Activated T-cell treated with anti-CD3 and anti-CD28 coated beads for 1 hour (primary cell): ENCODE data around the gene EFHD2.
A peak's percentile ranks its signal among the peaks of the same experiment; 100 is the strongest.
"Not testable (repeated sequence)": the region's sequence is repeated elsewhere in the genome, so short reads cannot be mapped to it uniquely, and the experiment has no call there.

ENCODE experiments used
- DNase-seq: peaks from one replicate; pipeline ENCODE4 v3.0.0-alpha.2; 2020; ENCODE audit warnings: low read depth

Gene EFHD2

DNA sequence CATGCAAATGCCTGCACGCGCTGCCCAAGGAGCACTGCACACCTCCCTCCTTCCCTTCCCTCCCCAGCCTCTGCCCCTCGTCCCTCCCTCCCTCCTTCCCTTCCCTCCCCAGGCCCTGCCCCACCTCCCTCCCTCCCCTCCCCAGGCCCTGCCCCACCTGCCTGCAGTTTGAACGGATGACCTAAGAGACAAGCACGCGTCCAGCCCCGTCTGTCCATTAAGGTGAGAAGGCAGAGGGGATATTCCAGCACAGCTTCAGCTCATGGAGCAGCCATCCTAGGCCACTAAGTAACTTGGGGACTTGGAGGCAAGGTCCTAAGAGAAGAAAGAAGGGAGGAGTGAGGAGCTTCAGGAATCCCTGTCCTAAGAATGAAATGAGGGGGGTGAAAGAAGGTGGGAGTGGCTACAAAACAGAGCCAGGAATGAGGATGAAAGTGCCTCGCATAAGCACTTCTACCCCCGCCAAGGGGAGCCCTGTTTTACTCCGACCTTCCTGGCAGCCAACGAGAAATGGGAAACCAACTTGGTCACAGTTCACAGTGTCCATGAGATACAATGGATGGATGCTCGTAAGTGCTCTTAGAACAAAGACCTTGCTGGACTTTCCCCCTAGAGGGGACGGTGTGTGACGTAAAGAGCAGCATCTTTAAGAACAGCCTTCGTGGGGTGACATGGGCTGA is 21.3 kb upstream of the EFHD2 start:
- no peak for DNase-seq

DNA sequence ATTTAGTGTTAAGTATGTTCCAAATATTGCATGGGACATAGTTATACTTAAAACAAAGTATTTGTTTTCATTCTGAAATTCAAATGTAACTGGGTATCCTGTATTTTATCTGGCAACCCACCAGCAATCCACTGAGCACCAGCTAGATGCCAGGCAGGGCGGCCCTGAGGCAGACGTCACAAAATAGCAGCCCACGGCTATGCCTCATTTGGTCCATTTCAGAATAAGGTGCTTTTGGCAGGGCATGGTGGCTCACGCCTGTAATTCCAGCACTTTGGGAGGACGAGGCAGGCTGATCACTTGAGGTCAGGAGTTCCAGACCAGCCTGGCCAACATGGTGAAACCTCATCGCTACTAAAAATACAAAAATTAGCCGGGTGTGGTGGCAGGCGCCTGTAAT is 19.9 kb upstream of the EFHD2 start:
- not testable (repeated sequence) for DNase-seq

DNA sequence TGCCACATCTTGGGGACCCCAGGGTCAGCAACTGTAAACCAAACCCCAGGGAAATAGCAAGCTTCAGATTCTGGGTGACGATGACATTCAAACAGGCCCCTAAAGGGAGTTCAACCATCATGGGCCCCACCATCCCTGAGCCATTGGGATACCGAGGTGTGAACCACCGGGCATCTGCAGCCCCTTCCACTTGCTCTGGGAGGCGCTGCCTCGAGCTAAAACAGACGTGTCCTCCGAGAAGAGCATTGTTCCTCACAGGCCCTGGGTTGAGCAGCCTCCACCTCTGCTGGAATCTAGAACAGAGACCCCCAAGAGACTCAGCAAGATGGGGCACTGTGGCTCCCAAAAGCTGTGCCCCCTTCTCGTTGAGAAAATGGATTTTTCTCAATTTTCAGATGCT is 19.0 kb upstream of the EFHD2 start:
- no peak for DNase-seq

DNA sequence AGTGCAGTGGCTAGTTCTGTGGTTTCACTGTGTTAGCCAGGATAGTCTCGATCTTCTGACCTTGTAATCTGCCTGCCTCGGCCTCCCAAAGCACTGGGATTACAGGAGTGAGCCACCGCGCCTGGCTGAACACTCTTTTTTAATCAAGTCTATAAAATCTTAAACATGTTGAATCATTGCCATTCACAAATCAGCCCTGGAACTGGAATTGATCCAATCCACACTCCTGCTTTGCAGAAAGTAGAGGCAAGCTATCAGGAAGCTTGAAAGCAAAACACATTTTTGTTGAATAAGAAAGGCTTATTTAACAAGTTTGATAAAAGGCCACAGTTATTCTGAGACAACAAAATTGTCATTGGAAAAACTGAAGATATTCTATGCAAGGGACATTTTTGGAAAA is 18.3 kb upstream of the EFHD2 start:
- no peak for DNase-seq

DNA sequence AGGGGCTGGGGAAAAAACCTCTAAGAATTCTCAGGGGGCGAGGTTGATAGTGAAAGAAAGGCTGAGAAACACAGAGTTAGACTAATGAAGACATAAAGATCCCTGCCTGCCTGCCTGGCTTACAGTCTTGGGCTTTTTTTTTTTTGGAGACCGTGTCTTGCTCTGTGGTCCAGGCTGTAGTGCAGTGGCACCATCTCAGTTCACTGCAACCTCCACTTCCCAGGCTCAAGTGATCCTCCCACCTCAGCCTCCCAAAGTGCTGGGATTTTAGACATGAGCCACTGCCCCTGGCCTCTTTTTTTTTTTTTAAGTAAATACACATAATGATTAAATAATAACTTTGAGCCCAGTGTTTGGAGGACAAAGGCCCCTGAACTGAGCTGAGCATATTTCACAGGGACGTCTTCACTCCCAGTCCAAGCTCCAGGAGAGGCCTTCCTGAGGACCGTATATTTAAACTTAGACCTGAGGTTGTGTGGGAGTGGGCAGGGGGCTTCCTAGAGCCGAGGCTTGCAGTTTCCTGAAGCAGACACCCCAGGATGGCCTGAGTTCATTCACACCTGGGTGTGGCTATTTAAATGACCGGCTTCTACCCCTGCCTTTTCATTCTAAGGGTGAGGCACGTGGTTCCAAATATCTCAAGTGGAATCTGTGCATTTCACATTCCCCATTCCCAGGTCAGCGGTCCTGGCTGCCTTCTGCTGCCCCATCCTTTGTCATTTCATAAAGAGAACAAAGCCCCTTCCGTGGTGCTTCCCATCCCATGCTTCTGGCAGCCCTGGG is 16.0 kb upstream of the EFHD2 start:
- DNase-seq, result no peak

DNA sequence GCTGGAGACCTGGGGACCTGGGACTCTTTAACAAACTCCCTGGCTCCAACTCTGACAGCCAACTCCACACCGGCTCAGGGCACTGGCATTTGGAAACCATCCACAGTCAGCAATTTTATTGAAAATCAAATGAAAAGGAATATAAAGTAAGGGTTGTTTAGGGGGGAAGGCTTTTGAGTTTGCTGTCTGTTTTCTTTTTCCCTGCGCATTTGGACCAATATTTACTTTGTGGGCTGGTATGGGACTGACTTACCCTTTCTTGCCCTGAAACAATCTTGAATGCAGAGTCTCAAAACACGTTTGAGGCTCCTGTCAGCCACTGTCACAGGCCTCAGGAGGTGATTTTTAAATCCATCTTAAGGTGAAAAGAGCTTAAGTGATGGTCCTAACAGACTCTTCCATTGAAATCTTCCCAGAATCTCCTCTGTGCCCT is 15.4 kb upstream of the EFHD2 start:
- no peak for DNase-seq

DNA sequence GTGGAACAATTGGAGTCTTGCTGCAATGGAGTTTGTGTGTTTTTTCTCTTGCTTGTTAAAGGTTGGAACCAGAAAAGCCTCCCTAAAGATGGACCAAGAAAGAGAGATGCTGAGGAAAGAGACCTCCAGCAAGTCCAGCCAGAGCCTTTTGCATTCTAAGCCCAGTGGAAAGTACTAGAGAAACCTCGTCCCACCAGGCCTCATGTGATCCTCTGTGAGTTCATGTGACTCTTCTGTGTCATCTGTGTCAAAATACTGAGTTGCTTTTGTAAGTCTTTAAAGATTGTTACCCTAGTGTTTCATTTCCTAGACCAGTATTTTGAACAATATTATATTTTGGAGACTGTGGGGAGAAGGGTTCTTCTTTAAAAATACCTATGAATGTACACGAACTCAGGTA is 12.5 kb upstream of the EFHD2 start:
- DNase-seq, result no peak

DNA sequence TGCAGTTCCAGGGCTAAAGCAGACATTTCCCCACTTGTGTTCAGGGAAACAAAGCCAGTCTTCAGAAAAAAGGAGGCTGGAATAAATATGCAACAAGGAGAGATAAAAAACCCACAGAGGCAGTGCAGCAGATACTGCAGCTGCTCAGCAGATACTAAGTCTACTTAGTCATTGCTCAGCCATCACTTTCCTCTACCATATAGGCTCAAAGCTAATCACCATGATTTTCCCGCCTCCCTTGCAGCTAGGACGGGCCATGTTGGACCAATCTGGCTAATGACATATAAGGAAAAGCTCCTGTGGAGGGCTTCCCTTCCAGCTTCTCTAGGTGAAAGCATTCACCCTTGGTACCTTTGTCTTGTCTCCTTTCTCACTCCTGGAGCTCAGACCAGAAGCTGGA is 10.0 kb upstream of the EFHD2 start:
- no peak for DNase-seq

DNA sequence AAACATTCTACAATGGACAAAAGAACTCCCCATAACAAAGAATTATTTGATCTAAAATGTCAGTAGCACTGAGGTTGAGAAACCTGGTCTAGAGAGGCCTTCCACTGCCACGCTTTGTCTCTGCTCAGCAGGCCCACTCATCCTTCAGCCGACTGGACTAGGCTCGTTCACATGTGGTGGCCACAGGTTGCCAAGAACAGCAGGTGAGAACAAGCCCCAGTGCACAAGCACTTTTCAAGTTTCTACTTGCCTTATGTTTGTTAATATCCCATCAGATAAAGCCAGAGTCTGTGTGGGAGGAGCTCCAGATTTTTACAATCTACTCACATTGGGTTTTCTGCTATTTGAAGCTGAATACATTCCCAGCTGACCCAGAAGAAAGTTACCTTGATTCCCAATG is 9.1 kb upstream of the EFHD2 start:
- no peak for DNase-seq

DNA sequence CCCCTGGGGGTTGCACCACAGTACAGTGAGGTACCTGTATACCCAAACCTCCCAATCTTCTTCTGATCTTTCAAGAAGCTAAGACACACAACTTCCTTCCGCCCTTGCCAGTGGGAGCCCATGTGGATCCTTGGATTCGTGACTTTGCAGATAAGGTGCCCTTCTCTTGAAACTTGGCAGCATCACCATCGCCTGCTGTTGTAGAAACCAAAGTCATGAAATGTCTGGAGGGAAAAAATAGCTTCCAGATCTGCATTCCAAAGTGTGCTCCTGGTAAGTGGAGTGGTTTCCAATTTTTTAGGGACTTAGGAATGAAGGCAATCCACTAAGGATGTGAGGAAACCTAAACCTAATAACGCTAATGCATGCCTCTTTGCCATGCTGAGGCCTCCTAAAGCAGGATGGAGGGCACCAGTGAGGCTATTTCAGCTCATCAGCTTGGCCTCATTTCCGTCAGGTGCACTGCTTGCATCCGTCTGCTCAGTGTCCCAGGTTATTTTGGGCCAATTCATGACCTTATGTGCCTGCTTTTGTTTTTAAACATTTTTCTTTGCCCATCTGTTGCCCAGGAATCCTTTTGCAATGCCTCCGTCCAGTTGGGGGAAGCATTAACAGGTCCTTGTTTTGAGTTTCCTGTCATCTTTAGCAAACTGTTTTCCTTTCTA is 8.2 kb upstream of the EFHD2 start:
- DNase-seq, result no peak

DNA sequence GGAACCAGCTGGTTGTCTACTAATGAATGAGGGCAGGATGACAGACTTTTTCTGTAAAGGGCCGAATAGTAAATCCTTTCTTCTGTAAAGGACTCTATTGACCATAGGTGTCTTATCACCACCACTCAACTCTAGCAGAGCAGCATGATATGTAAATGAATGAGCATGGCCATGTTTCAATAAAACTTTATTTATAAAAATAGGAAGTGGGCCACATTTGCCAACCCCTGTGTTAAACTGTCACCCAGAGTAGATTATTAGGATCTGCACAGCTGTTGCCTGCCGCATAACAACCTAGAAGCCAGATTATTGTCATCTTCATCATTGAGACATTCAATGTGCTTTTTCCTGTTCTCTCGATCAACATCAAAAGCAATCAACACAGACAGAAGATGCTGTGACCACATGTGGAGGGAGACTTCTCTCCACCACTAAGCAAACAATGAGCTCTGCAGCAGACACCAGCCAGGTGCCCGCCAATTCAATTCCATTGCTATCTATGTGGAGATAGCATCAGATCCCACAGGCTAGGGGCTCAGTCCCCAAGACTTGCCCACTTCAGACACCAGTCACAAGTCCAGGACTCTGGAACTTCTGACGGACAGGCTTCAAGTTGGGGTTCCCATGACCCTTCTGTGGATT is 6.8 kb upstream of the EFHD2 start:
- no peak for DNase-seq

DNA sequence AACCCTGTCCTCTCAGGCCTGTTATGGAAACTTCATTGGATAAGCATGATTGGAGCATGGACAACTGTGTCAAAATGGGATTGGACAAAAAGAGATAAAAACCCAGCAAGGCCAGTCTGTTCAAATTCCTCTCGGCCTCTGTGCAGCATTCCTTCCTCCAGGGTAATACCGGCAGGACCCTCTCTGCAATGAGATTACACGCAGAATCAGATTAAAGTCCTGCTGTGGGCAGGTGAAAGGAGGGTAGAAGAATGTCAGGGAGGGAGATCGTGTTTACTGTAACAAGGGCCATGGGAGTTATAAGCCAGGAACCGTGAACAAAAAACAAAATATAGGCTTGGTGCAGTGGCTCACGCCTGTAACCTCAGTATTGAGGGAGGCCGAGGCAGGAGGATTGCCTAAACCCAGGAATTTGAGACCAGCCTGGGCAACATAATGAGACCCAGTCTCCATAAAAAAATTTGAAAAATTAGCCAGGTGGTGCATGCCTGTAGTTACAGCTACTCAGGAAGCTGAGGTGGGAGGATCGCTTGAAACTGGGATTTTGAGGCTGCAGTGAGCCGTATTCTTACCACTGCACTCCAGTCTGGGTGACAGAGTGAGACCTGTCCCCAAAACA is 5.6 kb upstream of the EFHD2 start:
- DNase-seq, result no peak

DNA sequence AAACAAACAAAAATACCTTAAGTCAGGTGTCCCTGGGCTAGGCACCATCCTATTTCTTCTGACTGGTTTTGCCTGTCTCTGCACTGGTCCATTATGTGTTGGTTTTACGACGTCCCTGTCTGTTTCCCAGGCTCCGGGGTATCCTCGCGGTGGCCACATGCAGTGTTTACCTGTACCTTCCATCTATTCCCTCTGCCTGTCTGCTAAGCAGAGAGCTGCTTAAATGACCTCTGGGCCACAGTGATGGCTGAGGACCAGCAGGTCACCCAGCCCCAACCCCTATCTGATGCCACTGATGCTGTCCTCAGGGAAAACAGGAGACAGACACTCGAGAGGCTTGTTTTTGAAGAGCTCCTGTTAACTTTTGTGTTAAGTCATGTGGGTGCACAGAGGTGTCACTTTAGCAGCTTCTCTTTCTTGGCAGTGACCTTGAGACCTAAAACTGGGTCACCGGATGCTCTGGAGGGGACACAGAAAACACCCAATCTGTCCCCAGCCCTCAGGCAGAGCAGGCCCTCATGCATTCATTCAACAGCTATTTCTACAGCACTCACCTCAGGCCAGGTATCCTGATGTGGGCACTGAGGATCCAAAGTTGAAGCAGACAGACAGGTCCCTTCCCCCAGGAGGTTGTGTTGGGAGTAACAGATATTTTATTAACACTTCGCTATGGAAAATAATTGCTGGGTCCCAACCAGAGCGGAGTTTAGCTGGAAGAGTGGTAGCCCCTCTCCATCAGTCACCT is 4.4 kb upstream of the EFHD2 start:
- DNase-seq, result no peak

DNA sequence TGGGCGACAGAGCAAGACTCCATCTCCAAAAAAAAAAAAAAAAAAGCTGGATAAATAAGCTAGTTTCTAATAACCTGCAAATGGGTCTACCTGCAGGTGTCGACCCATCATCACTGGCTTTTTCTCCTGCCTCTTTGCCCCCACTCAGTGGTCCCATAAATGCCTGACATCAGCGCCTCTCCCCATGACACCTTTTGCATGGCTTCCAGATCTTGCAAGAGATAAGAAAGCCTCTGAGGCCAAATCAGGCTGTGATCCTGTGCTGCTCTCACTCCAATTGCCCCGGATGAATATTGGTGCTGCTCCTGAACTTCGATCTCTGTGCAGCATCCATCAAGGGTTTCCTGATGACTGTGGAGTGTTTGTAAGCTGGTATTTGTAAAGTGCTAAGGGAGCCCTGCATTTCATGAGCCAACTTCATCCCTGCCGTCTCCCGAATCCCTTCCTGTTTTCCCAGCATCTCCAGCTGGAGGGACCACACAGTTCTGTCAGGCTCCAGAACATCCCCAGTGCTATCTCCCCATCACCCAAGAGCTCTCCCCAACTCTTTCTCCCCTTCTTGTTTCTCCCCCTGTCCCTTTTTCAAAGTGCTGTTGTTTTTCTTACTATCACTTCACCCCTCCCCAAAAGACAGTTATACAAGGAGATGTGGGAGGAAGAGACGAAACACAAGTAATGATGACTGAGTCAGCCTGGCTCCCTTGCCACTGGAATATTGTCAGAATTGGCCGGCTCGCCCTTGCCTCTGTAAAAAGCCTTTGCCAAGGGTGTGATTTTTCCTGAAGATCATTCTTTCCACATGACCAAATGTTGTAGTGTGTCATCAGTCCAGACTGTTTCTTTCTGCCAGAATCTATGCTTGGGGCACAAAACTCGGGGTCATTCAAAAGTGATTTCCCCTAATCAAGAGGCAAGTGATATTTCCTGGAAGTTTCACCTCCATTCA is 2.8 kb upstream of the EFHD2 start:
- DNase-seq, result no peak

DNA sequence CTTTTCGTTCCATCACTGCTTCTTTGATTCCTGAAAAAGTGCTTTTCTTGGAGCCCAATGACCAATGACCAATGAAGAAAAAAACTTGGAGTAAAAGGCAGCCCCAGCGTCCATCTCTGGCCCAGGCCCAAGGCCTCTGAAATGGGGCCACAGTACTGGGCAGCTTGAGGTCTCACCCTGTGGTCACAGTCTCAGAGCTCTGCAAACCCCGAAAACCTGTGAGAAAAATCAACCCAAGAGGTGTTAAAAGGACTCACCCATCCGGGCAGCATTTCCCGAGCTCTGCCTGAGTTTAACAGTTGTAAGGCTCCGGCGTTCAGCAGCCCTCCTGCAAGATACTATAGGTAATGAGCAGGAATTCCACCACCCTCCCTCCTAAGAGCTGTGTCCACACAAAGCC is 2.1 kb upstream of the EFHD2 start:
- no peak for DNase-seq

DNA sequence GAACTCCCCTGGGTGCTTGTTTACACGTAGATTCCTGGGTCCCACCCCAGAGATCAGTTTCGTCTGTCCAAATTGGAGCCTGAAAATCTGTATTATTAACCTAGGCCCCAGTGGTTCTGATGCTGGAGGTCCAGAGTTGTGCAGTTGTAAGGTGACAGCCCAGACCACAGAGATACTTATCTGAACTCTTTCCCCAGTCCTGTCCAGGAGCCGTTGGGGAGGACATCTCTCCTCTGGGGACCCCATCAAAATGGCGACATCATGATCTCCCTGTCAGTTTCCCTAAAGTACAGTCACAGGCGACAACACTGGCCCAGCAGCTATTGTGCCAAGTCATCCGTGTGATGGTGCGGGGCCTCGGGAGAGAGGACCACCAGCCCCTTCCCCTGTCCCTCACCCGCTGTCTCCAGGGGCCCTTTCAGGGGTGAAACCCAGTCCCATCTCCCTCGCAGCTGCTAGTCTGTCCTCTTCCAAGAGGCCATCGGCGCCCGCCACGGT is 749 bp upstream of the EFHD2 start:
- no peak for DNase-seq

DNA sequence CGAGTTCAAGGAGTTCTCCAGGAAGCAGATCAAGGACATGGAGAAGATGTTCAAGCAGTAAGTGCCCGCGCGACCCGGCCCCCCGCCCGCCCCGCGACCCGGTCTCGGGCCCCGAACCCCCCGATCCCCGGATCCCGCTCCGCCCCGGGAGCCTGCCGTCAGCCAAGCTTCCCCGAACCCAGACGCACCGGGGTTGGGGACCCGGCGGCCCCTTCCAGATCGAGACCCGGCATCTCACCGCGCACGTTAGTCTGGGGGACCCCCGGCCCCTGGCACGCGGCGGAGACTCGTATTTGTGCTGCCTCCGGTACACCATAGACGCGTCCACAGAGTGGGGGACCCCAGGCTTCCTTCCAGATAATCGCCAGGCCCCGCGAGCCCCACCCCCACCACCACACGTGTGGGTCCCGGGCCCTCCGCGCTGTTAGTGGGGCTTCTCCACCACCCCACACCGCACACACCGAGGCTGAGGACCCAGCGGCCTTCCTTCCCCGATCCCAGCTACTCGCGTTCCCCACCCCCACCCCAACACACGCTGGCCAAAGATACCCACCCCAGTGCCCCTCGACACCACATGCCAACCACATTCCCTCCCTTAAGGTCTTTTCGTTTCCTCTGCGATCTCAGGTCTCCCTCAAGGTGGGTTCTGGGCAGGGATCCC is 665 bp downstream of the EFHD2 start:
- DNase-seq, result no peak

DNA sequence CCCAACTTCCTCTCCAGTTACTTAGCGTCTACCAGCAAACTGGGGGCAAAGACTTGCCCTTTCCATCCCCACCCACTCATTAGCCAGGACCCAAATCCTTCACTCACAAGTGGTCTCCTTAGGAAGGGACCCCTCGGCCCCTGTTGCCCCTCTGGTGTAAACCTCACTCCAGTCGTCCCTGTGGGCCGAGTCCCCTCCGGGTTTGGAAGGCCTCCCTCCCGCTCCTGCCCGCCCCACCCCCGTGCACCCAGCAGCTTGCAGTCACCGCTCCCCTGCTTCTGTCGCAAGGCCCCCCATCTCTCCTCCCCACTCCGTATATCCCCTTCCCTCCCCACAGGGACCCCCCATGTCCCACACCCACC is 1.2 kb downstream of the EFHD2 start:
- no peak for DNase-seq

DNA sequence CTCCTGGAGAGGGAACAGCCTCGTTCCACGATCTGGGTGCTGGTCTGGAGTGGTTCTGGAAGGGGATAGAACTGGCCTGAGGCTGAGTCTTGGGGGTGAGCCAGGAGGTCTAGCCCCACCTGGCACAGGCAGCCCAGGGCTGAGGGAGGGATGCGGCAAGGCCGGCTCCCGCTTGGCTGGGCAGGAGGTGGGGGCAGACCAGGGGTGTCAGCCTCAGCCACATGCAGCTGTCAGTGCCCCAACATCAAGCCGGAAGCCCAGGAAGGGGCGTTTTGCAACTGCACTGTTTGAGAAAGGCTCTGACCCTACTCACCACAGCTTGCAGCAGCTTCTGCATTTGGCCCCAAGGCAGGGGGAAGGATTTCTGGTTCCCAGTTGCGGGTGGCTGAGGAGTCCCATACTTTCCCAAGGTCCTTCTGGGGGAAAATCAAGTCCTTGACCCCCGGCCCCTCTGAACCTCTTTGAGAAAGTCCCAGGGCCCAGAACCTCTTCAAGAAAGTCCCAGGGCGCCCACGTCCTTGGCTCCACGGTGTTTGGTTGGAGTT is 2.0 kb downstream of the EFHD2 start:
- DNase-seq, result peak; percentile 26
